GM12891 (cell line): Measurements from ENCODE around the gene TRIM28.

Experiments
- POLR2A ChIP-seq: IDR thresholded peaks from 2 replicates; pipeline ENCODE4 v1.6.1; 2011; ENCODE audit warnings: low read depth, low read length, control low read depth
- POLR2AphosphoS5 ChIP-seq: IDR thresholded peaks from 2 replicates; pipeline ENCODE4 v1.6.1; 2011; ENCODE audit warnings: low read depth, low read length, control low read depth
- POU2F2 ChIP-seq: IDR thresholded peaks from 2 replicates; pipeline ENCODE4 v1.6.1; 2011; ENCODE audit warnings: low read depth, mild to moderate bottlenecking, control low read depth, low read length, moderate library complexity
- SPI1 ChIP-seq: IDR thresholded peaks from 2 replicates; pipeline ENCODE4 v1.6.1; 2011; ENCODE audit warnings: low read depth, low read length, control low read depth
- TAF1 ChIP-seq: IDR thresholded peaks from 2 replicates; pipeline ENCODE4 v1.6.1; 2011; ENCODE audit warnings: low read depth, low read length, control low read depth

GRCh38 chr19:58516246-58516836 lies 27.5 kb upstream of the TRIM28 start:
- no peak for TF ChIP-seq POLR2AphosphoS5
- no peak for TF ChIP-seq SPI1
- TF ChIP-seq POLR2A = no peak
- no peak for TF ChIP-seq TAF1
- TF ChIP-seq POU2F2 = no peak
